ENCODE data around the gene EEF1G.

EEF1G gene

GRCh38 chr11:62580959-62581715 is 7.4 kb upstream of the EEF1G start:
- H3K4me3 ChIP-seq (ENCODE audit: low read depth, low read length): no peak overlapping the region
- no peak for TF ChIP-seq CTCF (IDR thresholded peaks at IDR 0.05; ENCODE audit: low read depth, low read length)

GRCh38 chr11:62579252-62579651 is 5.6 kb upstream of the EEF1G start:
- no peak for TF ChIP-seq CTCF (IDR thresholded peaks at IDR 0.05; ENCODE audit: low read depth, low read length)
- H3K4me3 ChIP-seq (ENCODE audit: low read depth, low read length): no peak overlapping the region

- TF ChIP-seq CTCF (IDR thresholded peaks at IDR 0.05; ENCODE audit: low read depth, low read length): no peak
Measured at GRCh38 chr11:62578541-62578940, 4.8 kb upstream of the EEF1G start.

GRCh38 chr11:62577046-62577714 is 3.5 kb upstream of the EEF1G start:
- no peak overlapping the region for H3K4me3 ChIP-seq (ENCODE audit: low read depth, low read length)
- TF ChIP-seq CTCF (IDR thresholded peaks at IDR 0.05; ENCODE audit: low read depth, low read length): no peak

More at GRCh38 chr11:62578541-62578940, 4.8 kb upstream of the EEF1G start:
- no peak overlapping the region for H3K4me3 ChIP-seq (ENCODE audit: low read depth, low read length)

GRCh38 chr11:62575837-62576236 is 2.1 kb upstream of the EEF1G start:
- TF ChIP-seq CTCF (IDR thresholded peaks at IDR 0.05; ENCODE audit: low read depth, low read length): no peak
- H3K4me3 ChIP-seq (ENCODE audit: low read depth, low read length): no peak overlapping the region

GRCh38 chr11:62575156-62575555 is 1.5 kb upstream of the EEF1G start:
- H3K4me3 ChIP-seq (ENCODE audit: low read depth, low read length): peak overlapping the region; percentile 100

More at GRCh38 chr11:62575156-62575555, 1.5 kb upstream of the EEF1G start:
- TF ChIP-seq CTCF (IDR thresholded peaks at IDR 0.05; ENCODE audit: low read depth, low read length): no peak

Measured in WI38 (cell line).